LoVo (cell line): ENCODE measurements around the gene SYCP3.

ENCODE experiments used
- DNase-seq: peaks from one replicate; pipeline ENCODE4 v3.0.0-alpha.2; 2016; ENCODE audit warnings: low spot score

Gene SYCP3

DNA sequence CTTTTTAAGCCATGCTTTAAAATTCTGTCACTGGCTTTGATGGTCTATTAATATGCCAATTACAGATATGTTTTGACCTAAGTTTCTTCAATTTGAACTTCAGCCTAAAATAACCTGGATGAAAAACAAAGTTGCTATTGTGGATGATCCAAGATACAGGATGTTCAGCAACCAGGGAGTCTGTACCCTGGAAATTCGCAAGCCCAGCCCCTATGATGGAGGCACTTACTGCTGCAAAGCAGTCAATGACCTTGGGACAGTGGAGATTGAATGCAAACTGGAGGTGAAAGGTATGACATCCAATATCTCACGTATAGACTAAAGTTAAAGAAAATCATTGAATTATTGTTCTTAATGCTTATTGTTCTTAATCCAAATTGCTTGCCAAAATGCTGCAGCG lies 59.0 kb downstream of the SYCP3 start:
- DNase-seq = no peak
